Activated T-cell treated with anti-CD3 and anti-CD28 coated beads, Interleukin-2, amount 50 U/mL, for 48 hours (primary cell): ENCODE data around the gene TANGO2.
"Not testable (repeated sequence)": the region's sequence is repeated elsewhere in the genome, so short reads cannot be mapped to it uniquely, and the experiment has no call there.

Source experiments
- DNase-seq, 2 experiments: peaks; one replicate each; pipeline ENCODE4 v3.0.0-alpha.2; 2020

The TANGO2 gene

DNA sequence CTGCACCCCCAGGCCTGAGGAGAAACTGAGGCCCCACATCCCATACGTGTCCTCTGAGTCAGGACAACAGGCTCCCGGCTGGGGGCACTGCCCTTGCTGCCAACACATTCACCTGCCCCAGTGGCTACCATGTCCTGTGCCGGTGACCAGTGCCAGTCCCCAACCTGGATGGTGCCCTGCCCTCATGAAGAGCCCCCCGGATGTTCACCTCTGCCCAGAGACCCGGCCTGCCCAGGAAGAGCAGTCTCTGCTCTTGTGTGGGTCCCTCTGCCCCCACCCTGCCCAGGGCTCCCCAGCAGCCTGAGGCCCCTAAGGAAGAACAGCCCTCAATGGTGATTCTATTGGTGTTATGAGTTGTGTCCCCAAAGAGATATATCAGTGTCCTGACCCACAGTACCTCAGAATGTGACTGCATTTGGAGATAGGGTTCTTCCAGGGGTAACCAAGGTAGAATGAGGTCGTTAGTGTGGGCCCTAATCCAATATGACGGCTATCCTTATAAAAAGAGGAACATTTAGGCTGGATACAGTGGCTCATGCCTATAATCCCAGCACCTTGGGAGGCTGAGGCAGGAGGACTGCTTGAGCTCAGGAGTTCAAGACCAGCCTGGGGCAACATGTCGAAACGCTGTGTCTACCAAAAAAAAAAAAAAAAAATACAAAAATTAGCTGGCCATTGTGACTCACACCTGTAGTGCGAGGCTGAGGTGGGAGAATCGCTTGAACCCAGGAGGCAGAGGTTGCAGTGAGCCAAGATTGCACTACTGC is 45.9 kb downstream of the TANGO2 start:
- no peak for DNase-seq

DNA sequence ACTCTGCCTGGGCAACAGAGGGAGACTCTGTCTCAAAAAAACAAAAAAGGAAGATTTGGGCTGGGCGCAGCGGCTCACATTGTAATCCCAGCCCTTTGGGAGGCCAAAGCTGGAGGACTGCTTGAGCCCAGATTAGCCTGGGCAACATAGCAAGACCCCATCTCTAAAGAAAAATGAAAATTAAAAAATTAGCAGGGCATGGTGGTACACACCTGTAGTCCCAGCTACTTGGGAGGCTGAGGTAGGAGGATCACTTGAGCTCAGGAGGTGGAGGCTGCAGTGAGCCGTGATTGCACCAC is 46.4 kb downstream of the TANGO2 start:
- DNase-seq, result not testable (repeated sequence)

DNA sequence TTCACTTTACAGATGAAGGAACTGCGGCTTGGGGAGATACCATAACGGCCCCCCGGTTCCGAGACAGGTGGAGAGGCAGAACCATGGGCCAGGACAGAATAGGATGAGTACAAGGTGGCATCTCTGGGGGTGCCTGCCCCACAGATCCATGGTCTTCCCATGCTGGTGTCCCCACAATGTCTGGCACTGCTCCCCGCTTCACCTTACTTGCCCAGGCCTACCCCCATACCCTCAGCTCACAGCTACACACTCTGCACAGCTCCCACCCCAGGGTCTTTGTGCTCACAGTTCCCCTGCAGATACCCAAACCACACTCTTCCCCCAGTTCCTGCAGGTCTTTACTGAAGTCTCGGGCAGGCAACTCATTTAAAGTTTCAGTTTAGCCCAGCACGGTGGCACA is 47.7 kb downstream of the TANGO2 start:
- DNase-seq, result no peak

DNA sequence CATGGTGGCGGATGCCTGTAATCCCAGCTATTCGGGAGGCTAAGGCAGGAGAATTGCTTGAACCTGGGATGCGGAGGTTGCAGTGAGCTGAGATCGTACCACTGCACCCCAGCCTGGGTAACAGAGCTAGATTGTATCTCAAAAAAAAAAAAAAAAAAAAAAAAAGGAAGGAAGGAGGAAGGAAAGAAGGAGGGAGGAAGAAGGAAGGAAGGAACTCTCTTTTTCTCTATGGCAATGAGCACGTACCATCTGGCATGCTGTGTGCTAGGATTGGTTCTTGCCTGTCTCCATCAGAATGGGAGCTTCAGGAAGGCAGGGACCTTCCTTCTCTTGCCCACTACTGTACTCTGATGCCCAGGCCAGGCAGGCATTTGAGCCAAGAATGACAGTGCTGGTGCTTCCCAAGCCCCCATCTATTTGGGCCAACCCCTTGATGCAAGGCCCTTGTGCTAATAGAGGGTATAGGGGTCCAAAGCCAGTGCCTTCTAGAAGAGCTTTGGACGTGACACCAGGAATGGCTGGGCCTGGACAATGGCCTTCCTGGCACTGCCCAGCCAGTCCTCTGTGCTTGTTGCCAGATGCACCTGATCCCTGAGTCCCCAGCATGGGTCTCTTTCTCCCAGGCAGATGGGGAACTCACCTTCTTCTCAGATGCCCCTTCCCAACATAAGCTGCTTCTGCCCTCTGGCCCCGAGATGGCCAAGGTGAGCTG is 48.6 kb downstream of the TANGO2 start:
- DNase-seq, result no peak

DNA sequence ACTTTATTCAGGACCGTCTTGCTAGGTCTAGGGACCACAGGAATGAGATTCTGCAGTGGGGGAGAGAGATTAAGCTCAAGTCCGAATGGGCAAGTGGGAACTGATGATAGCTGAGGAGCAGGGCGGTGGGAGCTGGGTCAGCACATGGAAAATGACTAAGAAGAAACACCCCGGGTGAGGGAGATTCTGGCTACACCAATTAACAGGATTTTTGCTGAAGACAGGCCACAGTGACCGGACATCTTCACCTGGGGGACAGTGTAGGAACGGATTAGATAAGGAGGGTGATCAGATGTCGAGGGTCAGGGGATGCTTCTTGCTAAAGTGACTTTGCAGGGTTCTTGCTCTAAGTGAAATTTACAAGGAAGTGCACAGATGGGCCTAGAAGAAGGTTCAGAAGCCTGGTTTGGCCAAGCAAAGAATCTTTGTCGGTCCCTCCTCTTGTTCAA is 50.6 kb downstream of the TANGO2 start:
- DNase-seq, result no peak

DNA sequence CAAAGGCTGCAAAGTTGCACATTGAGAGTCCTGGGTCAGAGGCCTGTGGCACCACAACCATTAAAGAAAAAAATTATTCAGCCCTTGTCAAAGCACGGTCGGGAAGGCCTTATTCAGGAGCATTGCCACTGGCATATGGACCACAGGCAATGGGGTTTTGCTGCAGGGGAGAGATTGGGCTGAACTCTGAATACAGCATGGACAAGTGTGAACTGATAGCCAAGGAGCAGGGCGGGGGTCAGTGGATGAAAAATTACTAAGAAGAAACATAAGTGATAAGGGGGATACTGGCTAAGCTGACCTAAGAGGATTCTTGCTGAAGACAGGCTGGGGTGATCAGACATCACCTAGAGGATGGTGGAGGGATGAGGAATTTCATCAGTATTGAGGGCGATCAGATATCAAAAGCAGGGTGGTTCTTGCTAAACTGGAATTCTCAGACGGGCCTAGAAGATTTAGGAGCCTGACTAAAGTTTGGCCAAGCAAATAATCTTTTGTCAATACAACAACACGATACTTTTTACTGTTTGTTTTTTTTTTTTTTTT is 55.8 kb downstream of the TANGO2 start:
- no peak for DNase-seq

DNA sequence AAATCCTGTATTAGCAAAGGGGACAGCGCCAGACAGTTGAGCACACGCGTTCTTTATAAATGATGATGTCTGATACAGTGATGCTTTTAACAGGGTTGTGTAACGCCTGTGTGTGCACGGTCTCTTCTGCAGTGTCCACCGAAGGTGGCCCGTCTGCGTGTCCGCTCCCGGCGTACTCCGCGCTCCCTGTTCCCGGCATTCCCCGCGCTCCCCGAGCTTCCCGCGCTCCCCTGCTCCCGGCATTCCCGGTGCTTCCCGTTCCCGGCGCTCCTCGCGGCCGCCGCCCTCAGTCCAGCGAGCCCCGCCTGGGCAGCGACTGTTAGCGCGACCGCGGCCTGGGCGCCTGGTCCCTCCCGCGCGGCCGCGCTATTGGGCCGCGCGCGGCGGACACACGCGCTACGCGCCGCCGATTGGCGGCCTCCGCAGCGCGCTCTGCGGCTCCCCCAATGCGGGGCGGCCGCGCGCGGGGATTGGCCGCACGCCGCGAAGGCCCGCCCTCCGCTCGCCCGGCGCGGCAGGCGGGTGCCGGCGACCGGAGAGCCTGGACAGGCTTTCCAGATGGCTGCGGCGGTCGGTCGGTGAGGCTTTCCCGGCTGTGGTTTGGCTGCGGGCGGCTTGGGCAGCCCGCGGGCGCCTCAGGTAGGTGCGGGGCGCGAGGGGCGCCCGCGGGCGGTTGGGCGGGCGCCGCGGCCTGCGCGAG is 59.0 kb downstream of the TANGO2 start, which contains the start of gene DGCR8:
Gene DGCR8 (plus strand): TSS at position 497 of the 700 bp plus-strand sequence. CDS start 5,723 bp downstream, outside the sequence.
- DNase-seq, result peak; percentile 78 to 84

DNA sequence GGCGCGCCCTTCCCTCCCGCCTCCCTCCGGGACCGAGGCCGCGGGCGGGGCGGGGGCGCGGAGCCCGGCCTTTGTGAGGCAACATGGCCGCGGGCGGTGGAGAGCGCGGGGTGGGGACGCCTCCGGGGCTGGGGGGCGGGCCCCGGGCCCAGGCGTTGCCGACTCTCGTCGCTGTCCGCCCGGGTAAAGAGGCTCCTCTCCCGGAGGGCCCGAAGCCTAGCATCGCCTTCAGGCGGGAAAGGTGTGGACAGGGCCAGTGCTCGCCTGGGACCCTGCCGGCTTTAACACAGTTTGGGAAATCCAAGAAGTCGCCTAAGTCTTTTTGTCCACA is 59.5 kb downstream of the TANGO2 start:
- peak; percentile 79 to 84 for DNase-seq

DNA sequence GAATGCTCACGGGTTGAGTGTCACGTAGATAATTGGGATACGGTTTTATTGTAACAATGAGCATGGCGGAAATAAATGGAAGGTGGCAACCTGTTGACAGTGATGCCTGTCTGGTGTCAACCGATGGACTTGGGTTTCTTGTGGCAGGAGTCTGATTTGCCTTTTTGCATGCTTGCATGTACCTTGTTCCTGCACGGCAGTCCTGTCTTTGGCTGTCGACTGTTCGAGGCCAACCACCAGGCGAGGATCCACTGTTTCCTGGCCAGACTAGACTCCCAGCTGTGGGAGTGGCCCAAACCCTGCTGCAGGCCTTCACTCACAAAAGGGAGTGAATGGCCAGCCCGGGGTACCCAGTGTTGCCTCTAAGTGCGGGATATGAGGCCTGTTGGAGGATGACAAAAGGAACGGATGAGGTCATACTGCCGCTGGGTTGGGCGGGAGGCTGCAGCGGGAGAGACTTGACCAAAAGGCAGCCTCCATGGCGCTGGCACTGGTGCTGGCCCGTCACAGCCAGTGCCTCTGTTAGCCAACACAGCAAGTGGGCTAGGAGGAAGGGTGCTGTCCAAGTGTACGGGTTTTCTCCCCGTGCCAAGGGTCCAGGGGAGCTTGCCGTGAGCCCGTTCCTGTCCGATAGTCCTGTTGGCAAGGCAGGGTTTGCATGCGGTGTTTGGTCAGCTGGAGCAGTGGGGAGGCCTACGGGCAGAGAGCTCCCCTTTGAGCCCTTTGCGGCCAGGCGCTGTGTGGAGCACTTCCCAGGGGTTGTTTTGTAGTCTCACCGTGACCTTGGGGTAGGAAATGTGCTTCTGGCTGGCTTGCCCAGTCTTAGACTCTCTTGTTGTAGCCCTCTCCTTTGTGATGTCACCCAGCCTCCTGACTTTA is 60.1 kb downstream of the TANGO2 start:
- peak; percentile 44 to 49 for DNase-seq

DNA sequence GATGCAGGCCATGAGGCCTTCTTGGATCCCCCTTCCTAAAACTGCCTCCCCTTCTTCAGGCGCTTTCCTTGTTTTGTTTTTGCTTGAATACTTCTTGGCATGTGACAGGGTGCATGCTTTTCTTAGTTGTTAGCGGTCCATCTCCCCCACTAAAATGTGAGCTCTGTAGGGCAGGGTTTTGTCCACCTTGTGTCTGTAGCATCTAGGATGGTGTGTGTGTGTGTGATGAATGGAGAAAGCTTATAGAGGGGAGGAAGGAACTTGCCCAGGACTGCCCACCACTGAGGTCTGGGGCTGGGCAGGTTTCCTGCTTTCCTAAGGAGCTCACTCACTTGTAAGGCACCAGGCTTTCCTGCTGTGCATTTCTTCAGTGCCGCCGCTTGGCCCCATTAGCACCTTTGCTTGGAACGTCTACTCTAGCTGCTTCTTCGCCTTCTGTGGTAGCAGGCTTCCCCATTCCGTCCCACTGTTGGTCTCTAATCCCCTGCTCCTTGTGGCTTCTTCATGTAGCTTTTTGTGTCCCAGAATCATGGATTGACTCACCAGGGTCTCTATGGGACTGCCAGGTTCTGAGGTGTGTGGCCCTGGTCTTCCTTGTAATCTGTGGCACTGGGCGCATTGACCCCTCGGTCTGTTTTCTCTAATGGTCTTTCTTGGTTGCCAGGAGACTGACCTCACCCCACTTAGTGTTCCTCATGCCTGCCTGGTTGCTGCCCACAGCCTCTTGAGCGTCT is 62.4 kb downstream of the TANGO2 start:
- DNase-seq, result no peak

DNA sequence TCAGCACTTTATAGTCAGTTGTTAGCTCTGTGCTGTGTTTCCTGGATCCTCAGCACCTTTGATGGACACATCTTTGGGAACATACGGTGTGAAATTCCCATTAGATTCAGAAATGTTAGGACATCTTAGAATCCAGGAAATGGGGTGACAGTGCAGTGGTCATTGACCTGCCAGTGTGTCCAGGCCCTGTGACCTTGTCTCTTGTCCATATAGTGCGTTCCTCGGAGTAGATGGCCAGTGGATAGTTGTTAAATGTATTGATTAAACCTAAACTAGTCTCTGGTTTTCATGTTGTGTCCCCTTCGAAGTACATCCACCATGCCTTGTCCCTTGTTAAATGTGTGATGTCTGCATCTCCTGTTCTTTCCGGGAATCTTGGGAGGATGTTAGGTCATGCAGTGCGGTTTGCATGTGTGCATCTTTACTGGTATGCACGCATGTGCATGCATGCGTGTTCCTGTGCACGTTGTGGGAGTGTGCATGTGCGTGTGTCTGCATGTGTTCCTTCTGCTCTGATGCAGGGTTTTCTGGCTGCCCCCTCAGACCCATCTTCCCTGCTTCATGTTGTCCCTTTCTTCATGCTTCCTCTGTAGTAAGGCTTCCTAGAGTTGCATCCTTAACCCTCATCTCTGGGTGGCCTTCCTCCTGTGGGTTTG is 63.1 kb downstream of the TANGO2 start:
- DNase-seq, result no peak

DNA sequence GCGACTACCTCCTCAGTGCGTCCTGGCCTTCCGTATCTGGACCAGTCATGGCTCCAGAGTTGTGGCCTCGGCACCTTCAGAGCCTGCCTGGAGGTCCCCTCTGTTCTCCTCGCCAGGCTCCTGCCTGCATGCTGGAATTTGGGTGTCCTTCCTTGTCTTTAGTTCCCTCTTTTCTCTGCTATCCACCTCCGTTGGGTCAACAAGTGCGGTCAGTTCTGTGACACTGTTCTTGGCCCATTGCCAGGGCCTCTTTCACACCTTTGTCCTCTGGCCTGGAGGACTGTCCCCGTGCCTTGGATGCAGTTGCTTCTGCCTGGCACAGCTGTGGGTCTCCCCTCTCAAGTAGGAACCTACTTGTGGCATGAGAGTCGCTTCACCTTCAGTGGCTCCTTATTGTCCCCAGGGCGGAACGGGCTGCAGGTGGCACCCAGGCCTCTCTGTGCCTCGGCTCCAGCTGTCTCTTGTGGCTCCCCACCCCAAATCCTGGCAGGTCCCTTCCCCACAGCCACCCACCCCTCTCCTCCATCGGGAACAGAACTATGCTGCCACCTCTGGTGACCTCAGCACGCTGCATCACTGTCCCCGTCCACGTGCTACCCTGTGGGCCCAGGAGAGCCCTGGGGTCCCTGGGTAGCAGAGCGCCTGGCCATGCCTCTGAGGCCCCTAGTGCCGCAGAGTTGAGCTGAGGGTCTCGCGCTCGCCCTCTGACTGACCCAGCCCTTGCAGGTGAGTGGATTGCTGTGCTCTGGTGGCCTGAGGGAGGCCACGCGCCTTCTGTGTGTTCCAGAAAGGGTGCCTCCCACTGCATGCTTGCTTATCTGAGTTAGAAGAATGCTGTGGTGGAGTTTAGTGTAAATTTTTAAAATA is 63.9 kb downstream of the TANGO2 start:
- DNase-seq, result peak; percentile 45 to 58

DNA sequence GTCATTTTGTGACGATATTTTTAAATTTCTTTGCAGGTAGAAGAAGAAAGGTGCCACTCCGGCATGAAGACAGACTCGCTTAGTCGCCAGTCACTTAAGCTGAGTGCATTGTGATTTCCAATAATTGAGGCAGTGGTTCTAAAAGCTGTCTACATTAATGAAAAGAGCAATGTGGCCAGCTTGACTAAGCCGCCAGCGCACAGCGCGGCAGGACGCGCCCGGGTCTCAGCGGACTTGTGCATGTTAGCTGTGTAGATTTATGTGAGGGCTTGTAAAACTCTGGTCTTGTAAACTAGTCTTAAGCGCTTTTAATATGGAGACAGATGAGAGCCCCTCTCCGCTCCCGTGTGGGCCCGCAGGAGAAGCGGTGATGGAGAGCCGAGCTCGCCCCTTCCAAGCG is 64.7 kb downstream of the TANGO2 start:
- DNase-seq, result no peak

DNA sequence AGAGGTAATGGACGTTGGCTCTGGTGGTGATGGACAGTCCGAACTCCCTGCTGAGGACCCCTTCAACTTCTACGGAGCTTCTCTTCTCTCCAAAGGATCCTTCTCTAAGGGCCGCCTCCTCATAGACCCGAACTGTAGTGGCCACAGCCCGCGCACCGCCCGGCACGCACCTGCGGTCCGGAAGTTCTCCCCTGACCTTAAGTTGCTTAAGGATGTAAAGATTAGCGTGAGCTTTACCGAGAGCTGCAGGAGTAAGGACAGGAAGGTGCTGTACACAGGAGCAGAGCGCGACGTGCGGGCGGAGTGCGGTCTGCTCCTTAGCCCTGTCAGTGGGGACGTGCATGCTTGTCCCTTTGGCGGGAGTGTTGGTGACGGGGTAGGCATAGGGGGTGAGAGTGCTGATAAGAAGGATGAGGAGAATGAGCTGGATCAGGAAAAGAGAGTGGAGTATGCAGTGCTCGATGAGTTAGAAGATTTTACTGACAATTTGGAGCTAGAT is 65.2 kb downstream of the TANGO2 start:
- no peak for DNase-seq

DNA sequence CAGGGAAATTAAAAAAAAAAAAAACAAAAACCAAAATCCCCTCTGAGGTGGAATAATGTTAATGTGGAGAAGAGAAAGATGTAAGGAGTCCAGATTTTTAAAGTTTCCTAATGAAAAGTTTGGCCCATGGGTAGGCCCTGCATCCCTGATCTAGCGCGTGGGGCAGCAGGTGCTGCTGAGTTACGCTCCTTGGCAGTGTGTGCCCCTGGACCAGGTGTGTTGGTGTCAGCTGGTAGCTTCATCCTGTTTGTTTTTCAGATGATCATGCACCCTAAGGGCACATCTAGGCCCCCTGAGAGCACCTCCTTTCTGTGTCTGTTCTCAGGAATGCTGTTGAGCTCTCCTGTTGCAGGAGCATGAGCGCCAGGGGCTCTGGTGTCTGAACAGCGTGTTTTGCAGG is 65.9 kb downstream of the TANGO2 start:
- no peak for DNase-seq

DNA sequence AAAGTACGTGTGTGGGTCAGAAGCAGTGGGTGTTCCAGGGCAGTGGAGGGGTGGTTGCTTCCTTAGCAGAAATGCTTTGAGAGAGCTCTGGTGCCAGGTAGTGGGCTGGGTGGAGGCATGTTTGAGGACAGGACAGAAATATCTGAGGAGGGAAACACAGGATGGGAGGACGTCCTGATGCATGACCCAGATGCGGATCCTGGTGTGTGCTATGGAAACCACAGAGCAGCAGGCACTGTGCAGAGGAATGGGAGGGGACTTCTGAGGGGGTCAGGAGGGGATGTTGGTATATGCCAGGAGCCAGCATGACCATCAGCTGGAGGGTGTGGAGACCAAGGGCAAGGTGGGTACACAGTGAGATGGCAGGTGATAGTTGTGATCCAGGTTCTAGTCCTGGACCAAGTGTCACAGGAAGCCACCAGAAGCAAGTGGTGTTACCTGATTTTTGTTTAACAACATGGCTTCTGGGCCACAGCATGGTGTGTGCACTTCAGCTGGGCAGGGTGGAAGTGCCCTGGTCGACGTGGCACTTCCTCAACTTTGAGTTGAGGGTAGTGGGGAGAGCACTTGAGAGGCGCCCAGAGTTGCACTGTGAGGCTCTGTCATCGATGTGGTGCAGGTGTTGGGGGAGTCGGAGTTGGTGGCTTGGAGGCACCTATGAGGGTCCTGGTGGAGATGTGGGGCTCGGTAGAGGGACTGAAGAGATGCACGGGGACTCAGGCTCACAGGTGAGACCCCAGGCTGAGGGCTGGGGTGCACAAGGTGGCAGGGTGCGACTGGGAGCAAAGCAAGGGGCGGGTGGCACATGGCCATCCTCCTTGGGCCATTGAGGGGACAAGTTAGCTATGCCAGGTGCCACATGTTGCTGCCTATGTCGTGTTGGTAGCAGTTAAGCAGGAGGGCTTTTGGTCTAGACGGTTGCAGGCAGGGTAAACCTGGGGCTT is 66.7 kb downstream of the TANGO2 start:
- DNase-seq, result no peak

DNA sequence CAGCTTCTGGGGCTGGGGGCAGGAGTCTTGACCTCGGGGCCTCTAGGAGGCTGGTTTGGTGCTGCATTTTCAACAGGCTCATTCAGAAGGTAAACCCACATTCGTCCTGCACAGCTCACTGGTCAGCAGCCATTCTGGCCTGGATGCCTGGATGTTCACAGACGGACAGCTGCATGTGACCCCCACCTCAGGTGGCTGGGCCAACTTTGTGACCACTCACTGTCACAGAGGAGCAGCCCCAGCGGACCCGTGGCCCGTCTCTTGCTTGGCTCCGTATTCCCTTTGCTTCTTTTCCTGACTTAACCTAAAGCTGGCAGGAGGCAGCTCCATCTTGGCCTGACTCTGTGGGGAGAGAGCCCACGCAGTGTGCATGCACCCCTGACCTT is 67.3 kb downstream of the TANGO2 start:
- no peak for DNase-seq

DNA sequence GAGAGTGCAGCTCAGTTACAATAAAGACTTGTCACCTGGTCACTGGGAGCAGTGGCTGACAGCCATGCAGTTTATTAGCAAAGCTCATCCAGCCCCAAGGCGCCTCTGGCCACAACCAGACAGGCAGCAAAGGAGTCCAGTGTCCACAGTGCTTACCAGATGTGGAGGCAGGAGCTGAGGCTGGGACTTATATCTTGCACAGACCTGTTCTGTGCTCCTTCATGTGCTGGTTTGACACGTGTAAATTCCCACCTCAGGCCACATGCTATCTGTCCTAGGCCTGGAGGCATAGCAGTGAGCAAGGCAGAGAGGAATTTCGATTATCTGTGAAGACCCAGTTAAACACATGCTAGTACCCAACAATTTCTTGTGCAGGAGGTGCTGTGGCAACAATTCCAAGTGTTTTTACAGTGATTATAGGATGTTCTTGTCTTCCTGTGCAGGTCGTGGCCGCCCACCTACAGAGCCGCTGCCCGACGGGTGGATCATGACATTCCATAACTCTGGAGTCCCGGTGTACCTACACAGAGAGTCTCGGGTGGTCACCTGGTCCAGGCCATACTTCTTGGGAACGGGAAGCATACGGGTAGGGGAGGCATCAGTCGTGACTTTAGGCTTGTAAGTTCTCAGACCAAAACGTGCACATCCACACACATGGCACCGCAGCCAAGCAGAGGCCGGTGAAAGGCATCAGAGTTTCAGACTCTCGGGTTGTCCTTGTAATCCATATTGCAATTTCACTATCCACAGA is 68.5 kb downstream of the TANGO2 start:
- DNase-seq, result no peak
